ENCODE data around the gene MED12L. TPM values are rescaled to one million over a fixed set of nuclear protein-coding genes. Genes with fewer than 3 reads are reported as not detected.

Gene MED12L
- total RNA-seq, 1 experiment from 2014 or later: 3.0 TPM

DNA sequence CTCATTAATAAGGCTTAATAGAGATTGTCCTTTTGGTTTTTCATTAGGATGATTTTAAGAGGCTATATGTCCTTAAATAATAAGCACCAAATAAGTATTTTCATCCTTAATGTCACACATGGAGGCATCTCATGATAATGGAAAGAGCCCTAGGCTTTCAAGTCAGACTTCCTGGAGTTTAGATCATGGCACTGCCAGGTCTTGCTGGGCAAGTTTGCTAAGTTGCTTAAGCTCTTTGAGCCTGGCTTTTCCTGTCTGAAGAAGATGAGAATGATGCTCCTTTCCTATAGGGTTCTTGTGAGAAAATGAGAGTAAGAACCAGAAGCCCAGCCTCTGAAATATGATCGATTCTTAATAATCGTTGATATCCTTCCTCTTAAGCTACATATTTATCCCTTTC lies 322.5 kb downstream of the MED12L start:
- Histone ChIP-seq H3K27ac (no peak overlapping the region), H2AFZ (no peak overlapping the region), H3K36me3 (ENCODE audit: low read depth) (no peaks in the 10 kb centered on the region), H3K4me2 (no peak overlapping the region), H3K79me2 (ENCODE audit: low read depth) (no peaks in the 10 kb centered on the region), H3K9me2 (ENCODE audit: insufficient read depth) (no peaks in the 10 kb centered on the region), H3K4me1 (replicated peaks; ENCODE audit: insufficient read depth) (no peaks in the 10 kb centered on the region), H3K27me3 (ENCODE audit: insufficient read depth, low read depth) (no peaks in the 10 kb centered on the region), H3K4me3 (no peak overlapping the region), H3F3A (ENCODE audit: insufficient read depth, low read depth) (no peaks in the 10 kb centered on the region), H3K9me3 (ENCODE audit: insufficient read depth, low read depth) (no peaks in the 10 kb centered on the region), H4K20me1 (ENCODE audit: insufficient read depth) (no peaks in the 10 kb centered on the region)
- intact Hi-C loops (cut with micrococcal nuclease; ENCODE audit: unreplicated experiment): no loop called here
- ChIA-PET CTCF (no interaction called here), POLR2A (ENCODE audit: unreplicated experiment) (interaction anchor here (0.6 kb wide), 1 partner anchor 16 kb away, joined by 4 read pairs; no protein-coding TSS in a partner anchor)
- DNase-seq: no peak
- no peak for TF ChIP-seq EZH2 (IDR thresholded peaks at IDR 0.05; ENCODE audit: low read depth)
- TF ChIP-seq, protein P1, sequence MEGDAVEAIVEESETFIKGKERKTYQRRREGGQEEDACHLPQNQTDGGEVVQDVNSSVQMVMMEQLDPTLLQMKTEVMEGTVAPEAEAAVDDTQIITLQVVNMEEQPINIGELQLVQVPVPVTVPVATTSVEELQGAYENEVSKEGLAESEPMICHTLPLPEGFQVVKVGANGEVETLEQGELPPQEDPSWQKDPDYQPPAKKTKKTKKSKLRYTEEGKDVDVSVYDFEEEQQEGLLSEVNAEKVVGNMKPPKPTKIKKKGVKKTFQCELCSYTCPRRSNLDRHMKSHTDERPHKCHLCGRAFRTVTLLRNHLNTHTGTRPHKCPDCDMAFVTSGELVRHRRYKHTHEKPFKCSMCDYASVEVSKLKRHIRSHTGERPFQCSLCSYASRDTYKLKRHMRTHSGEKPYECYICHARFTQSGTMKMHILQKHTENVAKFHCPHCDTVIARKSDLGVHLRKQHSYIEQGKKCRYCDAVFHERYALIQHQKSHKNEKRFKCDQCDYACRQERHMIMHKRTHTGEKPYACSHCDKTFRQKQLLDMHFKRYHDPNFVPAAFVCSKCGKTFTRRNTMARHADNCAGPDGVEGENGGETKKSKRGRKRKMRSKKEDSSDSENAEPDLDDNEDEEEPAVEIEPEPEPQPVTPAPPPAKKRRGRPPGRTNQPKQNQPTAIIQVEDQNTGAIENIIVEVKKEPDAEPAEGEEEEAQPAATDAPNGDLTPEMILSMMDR (conservative IDR thresholded peaks at IDR 0.05): no peak
- BruUV-seq (replicated peaks): no TSS peak

DNA sequence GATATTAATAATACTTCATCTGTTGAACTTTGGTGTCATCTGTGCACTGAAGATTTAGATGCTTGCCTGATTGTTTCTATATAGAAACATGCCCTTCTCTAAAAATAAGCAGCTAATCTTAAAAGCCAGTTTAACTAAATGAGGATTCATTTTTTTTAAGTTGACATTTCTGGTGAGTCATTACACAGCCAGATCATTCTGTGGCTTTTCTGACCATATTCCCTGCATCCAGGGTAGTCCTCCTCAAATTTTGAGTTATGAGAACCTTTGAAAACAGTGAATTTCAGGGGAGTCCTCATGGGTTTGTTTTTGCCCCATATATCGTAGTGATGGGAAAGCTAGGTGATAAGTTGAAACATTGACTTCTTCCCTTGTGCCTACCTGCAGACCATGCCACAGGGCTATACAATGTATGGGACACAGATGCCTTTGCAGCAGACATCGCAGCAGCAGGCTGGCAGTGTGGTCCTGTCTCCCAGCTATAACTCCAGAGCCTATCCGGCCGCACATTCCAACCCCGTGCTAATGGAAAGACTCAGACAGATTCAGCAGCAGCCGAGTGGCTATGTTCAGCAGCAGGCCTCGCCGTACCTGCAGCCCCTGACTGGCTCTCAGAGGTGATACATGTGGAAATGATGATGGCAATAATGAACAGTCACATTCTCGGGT lies 325.6 kb downstream of the MED12L start:
- Histone ChIP-seq H3K4me3 (no peak overlapping the region), H3K27me3 (ENCODE audit: insufficient read depth, low read depth) (no peaks in the 10 kb centered on the region), H3K9me3 (ENCODE audit: insufficient read depth, low read depth) (no peaks in the 10 kb centered on the region), H3K4me1 (replicated peaks; ENCODE audit: insufficient read depth) (no peaks in the 10 kb centered on the region), H3K4me2 (no peak overlapping the region), H3F3A (ENCODE audit: insufficient read depth, low read depth) (no peaks in the 10 kb centered on the region), H2AFZ (no peak overlapping the region), H4K20me1 (ENCODE audit: insufficient read depth) (no peaks in the 10 kb centered on the region), H3K9me2 (ENCODE audit: insufficient read depth) (no peaks in the 10 kb centered on the region), H3K36me3 (ENCODE audit: low read depth) (no peaks in the 10 kb centered on the region), H3K79me2 (ENCODE audit: low read depth) (no peaks in the 10 kb centered on the region), H3K27ac (no peak overlapping the region)
- no TSS peak for BruUV-seq (replicated peaks)
- intact Hi-C loops (cut with micrococcal nuclease; ENCODE audit: unreplicated experiment): no loop called here
- CTCF ChIA-PET: no interaction called here
- POLR2A ChIA-PET (ENCODE audit: unreplicated experiment): no interaction called here
- no peak for DNase-seq
- TF ChIP-seq, protein P1 (conservative IDR thresholded peaks at IDR 0.05): no peak
- no peak for TF ChIP-seq EZH2 (IDR thresholded peaks at IDR 0.05; ENCODE audit: low read depth)

DNA sequence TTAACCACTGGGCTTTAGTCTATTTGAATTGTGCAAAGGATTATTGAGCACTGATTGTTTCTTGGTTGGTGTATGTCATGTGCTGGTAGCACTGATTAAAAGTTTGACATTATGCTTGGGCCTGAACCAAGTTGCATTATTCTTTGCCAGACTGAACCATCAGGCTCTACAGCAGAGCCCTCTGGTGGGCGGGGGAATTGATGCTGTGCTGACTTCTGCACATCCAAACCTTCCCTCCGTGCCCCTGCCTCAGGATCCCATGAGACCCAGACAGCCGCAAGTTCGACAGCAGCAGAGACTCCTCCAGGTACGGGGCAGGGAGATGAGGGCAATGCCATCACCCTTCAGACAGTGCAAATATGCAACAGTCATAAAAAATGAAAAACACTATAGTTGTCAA lies 327.5 kb downstream of the MED12L start:
- Histone ChIP-seq H3K9me2 (ENCODE audit: insufficient read depth) (no peaks in the 10 kb centered on the region), H3K27ac (no peak overlapping the region), H3K79me2 (ENCODE audit: low read depth) (no peaks in the 10 kb centered on the region), H3K4me1 (replicated peaks; ENCODE audit: insufficient read depth) (no peaks in the 10 kb centered on the region), H3F3A (ENCODE audit: insufficient read depth, low read depth) (no peaks in the 10 kb centered on the region), H3K4me2 (no peak overlapping the region), H3K4me3 (no peak overlapping the region), H3K36me3 (ENCODE audit: low read depth) (no peaks in the 10 kb centered on the region), H3K9me3 (ENCODE audit: insufficient read depth, low read depth) (no peaks in the 10 kb centered on the region), H2AFZ (no peak overlapping the region), H4K20me1 (ENCODE audit: insufficient read depth) (no peaks in the 10 kb centered on the region), H3K27me3 (ENCODE audit: insufficient read depth, low read depth) (no peaks in the 10 kb centered on the region)
- intact Hi-C loops (cut with micrococcal nuclease; ENCODE audit: unreplicated experiment): no loop called here
- DNase-seq: no peak
- no TSS peak for BruUV-seq (replicated peaks)
- no peak for TF ChIP-seq EZH2 (IDR thresholded peaks at IDR 0.05; ENCODE audit: low read depth)
- TF ChIP-seq, protein P1 (conservative IDR thresholded peaks at IDR 0.05): peak; percentile 28; the same call in 1 of the 2 replicates
- ChIA-PET CTCF (no interaction called here), POLR2A (ENCODE audit: unreplicated experiment) (no interaction called here)
